CD8-positive, alpha-beta memory T cell (primary cell): Measurements from ENCODE around the gene AQP2. TPM values are rescaled to one million over a fixed set of nuclear protein-coding genes. Genes with fewer than 3 reads are reported as not detected.

Source experiments
- CTCF ChIA-PET: fragments of 350-600 bp; sonication (Branson Sonifier 250); formaldehyde crosslinking; loops from one replicate; lab custom pipeline; 2021; ENCODE audit warnings: antibody characterized with exemption; lab: Charles Lee
- POLR2A ChIA-PET: fragments of 350-600 bp; sonication (Branson Sonifier 250); formaldehyde crosslinking; loops from one replicate; lab custom pipeline; 2021; ENCODE audit warnings: antibody characterized with exemption; lab: Charles Lee
- DNase-seq, 5 donors: peaks; one replicate each; pipeline versions ENCODE4 v3.0.0 to v3.0.0-alpha.2; 2020 to 2022; ENCODE audit warnings: mixed read lengths in 1 of 5
- H3K27ac ChIP-seq: one replicate; pipeline ENCODE4 v1.7.0; 2013; ENCODE audit warnings: low read depth, mild to moderate bottlenecking, low read length, moderate library complexity
- H3K27me3 ChIP-seq: 2 replicates; pipeline ENCODE4 v1.7.0; 2013; ENCODE audit warnings: low read length, mild to moderate bottlenecking; ENCODE audit not compliant: insufficient read depth, poor library complexity, severe bottlenecking
- H3K36me3 ChIP-seq: 2 replicates; pipeline ENCODE4 v1.7.0; 2013; ENCODE audit warnings: mild to moderate bottlenecking, low read length, moderate library complexity; ENCODE audit not compliant: insufficient read depth
- H3K4me1 ChIP-seq: 2 replicates; pipeline ENCODE4 v1.7.0; 2013; ENCODE audit warnings: mild to moderate bottlenecking, low read length, moderate library complexity; ENCODE audit not compliant: insufficient read depth
- H3K4me3 ChIP-seq: 2 replicates; pipeline ENCODE4 v1.7.0; 2013; ENCODE audit warnings: mild to moderate bottlenecking, low read length
- H3K9me3 ChIP-seq: 2 replicates; pipeline ENCODE4 v1.7.0; 2013; ENCODE audit warnings: mild to moderate bottlenecking, low read length
- H3K27ac Mint-ChIP-seq, 8 donors: one replicate each; pipeline ENCODE4 v1.8.0; 2020 to 2021; ENCODE audit warnings: mixed read lengths in 8 of 8, mild to moderate bottlenecking in 6 of 8, inconsistent platforms in 3 of 8, moderate library complexity in 3 of 8
- H3K27me3 Mint-ChIP-seq, 2 donors: one replicate each; pipeline ENCODE4 v1.8.0; 2020 to 2021; ENCODE audit warnings: mixed read lengths in 2 of 2, mild to moderate bottlenecking in 1 of 2, moderate library complexity in 1 of 2
- H3K36me3 Mint-ChIP-seq, 3 donors: one replicate each; pipeline ENCODE4 v1.8.0; 2020 to 2021; ENCODE audit warnings: mixed read lengths in 3 of 3, inconsistent platforms in 1 of 3, mild to moderate bottlenecking in 1 of 3
- H3K4me1 Mint-ChIP-seq, 3 donors: one replicate each; pipeline ENCODE4 v1.8.0; 2020 to 2021; ENCODE audit warnings: mixed read lengths in 3 of 3, inconsistent platforms in 1 of 3, mild to moderate bottlenecking in 1 of 3
- H3K4me3 Mint-ChIP-seq, 7 donors: one replicate each; pipeline ENCODE4 v1.8.0; 2020 to 2021; ENCODE audit warnings: mixed read lengths in 7 of 7, mild to moderate bottlenecking in 6 of 7, moderate library complexity in 4 of 7, inconsistent platforms in 2 of 7
- H3K9me3 Mint-ChIP-seq, 5 donors: one replicate each; pipeline ENCODE4 v1.8.0; 2020 to 2022; ENCODE audit warnings: mixed read lengths in 5 of 5, mild to moderate bottlenecking in 3 of 5, moderate library complexity in 2 of 5, inconsistent platforms in 1 of 5
- polyA plus RNA-seq: library from polyadenylated mRNA; unstranded; fragments of 300-500 nt; fragmentation: Illumina TruSeq; gene quantifications from one replicate; pipeline ENCODE4 v1.2.3, GENCODE V29; 2021
- total RNA-seq, 2 experiments: library from RNA; stranded (reverse); gene quantifications; one replicate each; pipeline ENCODE4 v1.2.3, GENCODE V29; 2021

Gene AQP2
- total and polyA plus RNA-seq, 3 experiments from 2014 or later: not detected

DNA sequence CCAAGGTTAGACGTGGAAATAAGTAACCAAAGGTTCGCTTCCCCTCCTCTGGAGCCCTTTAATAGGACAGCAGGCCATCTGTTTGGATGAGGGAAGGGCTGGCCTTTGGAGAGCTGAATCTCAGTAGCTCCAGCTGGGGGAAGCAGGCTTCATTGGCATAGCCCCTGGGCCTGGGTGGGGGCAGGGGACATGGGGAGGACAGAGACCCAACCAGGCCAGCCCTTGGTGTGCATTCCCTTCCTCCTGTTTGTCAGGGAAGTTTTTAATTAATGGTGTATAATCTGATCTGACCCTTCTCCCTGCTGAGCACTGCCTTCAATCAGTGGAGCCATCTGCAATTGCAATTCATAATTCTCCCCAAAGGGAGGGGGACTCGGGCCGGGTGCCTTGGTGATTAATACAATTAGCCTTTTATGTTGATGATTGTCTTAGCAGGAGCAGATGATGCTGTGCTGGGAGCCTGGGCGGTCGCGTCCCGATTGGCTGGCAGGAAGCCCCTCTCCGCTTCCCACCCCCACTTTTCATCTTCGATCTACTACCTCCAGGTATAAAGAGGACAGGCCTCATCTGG is 28.6 kb downstream of the AQP2 start:
- DNase-seq: no peak
- Mint-ChIP-seq H3K36me3 (no peaks in the 10 kb centered on the region), H3K27ac (peak overlapping the region in 1 of 8 donors; percentile 68), H3K9me3 (no peaks in the 10 kb centered on the region), H3K4me3 (no peak overlapping the region), H3K27me3 (peaks cover 0 to 2% of the 10 kb centered on the region in 2 donors), H3K4me1 (no peaks in the 10 kb centered on the region)
- Histone ChIP-seq H3K4me3 (no peak overlapping the region), H3K36me3 (no peaks in the 10 kb centered on the region), H3K27ac (no peak overlapping the region), H3K9me3 (no peaks in the 10 kb centered on the region), H3K4me1 (no peaks in the 10 kb centered on the region), H3K27me3 (no peaks in the 10 kb centered on the region)
- CTCF ChIA-PET: interaction anchor here (1.1 to 9.0 kb wide), 2 partner anchors 12 to 60 kb away, joined by 3 to 62 read pairs; no protein-coding TSS in a partner anchor
- POLR2A ChIA-PET: no interaction called here

GRCh38 chr12:49979791-49980190 is 29.3 kb downstream of the AQP2 start:
- Mint-ChIP-seq H3K27ac (peak overlapping the region in 1 of 8 donors; percentile 47), H3K4me1 (no peaks in the 10 kb centered on the region), H3K4me3 (no peak overlapping the region), H3K36me3 (no peaks in the 10 kb centered on the region), H3K27me3 (peaks cover 0 to 2% of the 10 kb centered on the region in 2 donors), H3K9me3 (no peaks in the 10 kb centered on the region)
- Histone ChIP-seq H3K4me3 (no peak overlapping the region), H3K4me1 (no peaks in the 10 kb centered on the region), H3K27ac (no peak overlapping the region), H3K27me3 (no peaks in the 10 kb centered on the region), H3K36me3 (no peaks in the 10 kb centered on the region), H3K9me3 (no peaks in the 10 kb centered on the region)
- ChIA-PET CTCF (interaction anchor here (1.8 to 9.0 kb wide), 3 partner anchors 13 to 34 kb away, joined by 4 to 62 read pairs (median 10); no protein-coding TSS in a partner anchor), POLR2A (no interaction called here)
- DNase-seq: no peak

- no peak for DNase-seq
- Histone ChIP-seq H3K4me3 (no peak overlapping the region), H3K27me3 (no peaks in the 10 kb centered on the region), H3K4me1 (no peaks in the 10 kb centered on the region), H3K9me3 (no peaks in the 10 kb centered on the region), H3K36me3 (no peaks in the 10 kb centered on the region), H3K27ac (no peak overlapping the region)
- Mint-ChIP-seq H3K36me3 (no peaks in the 10 kb centered on the region), H3K4me3 (no peak overlapping the region), H3K4me1 (no peaks in the 10 kb centered on the region), H3K27me3 (peaks cover 0 to 2% of the 10 kb centered on the region in 2 donors), H3K27ac (no peak overlapping the region), H3K9me3 (no peaks in the 10 kb centered on the region)
- CTCF ChIA-PET: interaction anchor here (1.3 to 9.0 kb wide), 4 partner anchors 10 to 35 kb away, joined by 3 to 62 read pairs (median 7); no protein-coding TSS in a partner anchor
- POLR2A ChIA-PET: no interaction called here
Measured at GRCh38 chr12:49980501-49981349, 30.2 kb downstream of the AQP2 start.

GRCh38 chr12:49982246-49983087 is 31.9 kb downstream of the AQP2 start:
- CTCF ChIA-PET: interaction anchor here (0.7 to 9.0 kb wide), 4 partner anchors 16 to 88 kb away, joined by 3 to 62 read pairs (median 6); no protein-coding TSS in a partner anchor
- DNase-seq: no peak
- Mint-ChIP-seq H3K4me3 (no peak overlapping the region), H3K9me3 (no peaks in the 10 kb centered on the region), H3K27me3 (peaks cover 0 to 2% of the 10 kb centered on the region in 2 donors), H3K4me1 (no peaks in the 10 kb centered on the region), H3K27ac (peak overlapping the region in 1 of 8 donors; percentile 29), H3K36me3 (peaks cover 0 to 4% (median 0%) of the 10 kb centered on the region in 3 donors)
- Histone ChIP-seq H3K27ac (no peak overlapping the region), H3K36me3 (no peaks in the 10 kb centered on the region), H3K4me3 (no peak overlapping the region), H3K9me3 (no peaks in the 10 kb centered on the region), H3K4me1 (no peaks in the 10 kb centered on the region), H3K27me3 (no peaks in the 10 kb centered on the region)
- POLR2A ChIA-PET: no interaction called here

- H3K4me1 ChIP-seq: no peaks in the 10 kb centered on the region
- no peak overlapping the region for H3K4me3 Mint-ChIP-seq
- CTCF ChIA-PET: interaction anchor here (9.0 kb wide), 1 partner anchor 17 kb away, joined by 62 read pairs; no protein-coding TSS in a partner anchor
- peaks cover 0 to 6% (median 4%) of the 10 kb centered on the region in 3 donors for H3K36me3 Mint-ChIP-seq
- no peaks in the 10 kb centered on the region for H3K27me3 ChIP-seq
- POLR2A ChIA-PET: no interaction called here
- no peaks in the 10 kb centered on the region for H3K9me3 Mint-ChIP-seq
- peak overlapping the region in 1 of 8 donors; percentile 13 for H3K27ac Mint-ChIP-seq
- no peak overlapping the region for H3K4me3 ChIP-seq
- no peaks in the 10 kb centered on the region for H3K27me3 Mint-ChIP-seq
- no peaks in the 10 kb centered on the region for H3K4me1 Mint-ChIP-seq
- no peaks in the 10 kb centered on the region for H3K9me3 ChIP-seq
- H3K27ac ChIP-seq: no peak overlapping the region
- H3K36me3 ChIP-seq: no peaks in the 10 kb centered on the region
- DNase-seq: no peak
Measured at GRCh38 chr12:49983892-49984291, 33.4 kb downstream of the AQP2 start.

DNA sequence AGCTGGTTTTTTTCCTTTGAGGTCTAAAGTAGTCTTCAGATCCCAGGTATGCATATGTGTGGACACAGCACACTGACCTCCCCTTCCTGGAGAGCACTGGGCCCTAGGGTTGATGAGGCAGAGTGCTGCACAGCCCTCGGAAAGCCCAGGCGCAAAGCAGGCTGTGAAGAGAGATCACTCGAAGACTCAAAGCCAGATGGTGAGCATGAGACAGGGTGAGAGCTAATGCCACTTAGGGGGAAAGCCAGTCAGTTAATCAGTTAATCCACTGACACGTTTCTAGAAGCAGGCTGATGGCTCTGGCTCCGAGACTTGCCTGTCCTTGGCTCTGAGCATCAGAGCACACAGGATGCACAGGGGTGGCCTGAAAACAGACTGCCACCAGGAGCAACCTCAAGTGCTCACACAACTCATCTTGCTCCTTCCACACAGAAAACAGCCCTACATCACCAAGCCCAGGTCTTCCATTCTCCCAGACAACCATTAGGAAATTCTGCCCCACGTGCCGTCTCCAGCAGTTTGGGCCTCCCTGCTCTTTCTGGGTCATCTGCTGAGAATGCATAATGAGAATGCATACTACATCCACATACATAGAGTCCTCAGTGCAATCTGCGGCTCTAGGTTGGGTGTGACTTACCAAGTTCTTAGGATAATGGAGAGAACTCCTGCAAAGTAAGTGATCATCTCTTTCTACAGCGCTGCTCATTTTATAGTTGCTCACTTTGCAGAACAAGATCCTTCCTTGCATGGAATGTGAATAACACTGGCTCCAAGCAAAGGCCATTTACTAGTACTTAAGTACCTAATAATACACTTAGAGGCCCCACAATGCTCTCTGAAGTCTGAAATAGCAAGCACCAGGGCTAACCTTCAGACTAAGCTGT is 34.2 kb downstream of the AQP2 start:
- ChIA-PET CTCF (interaction anchor here (1.5 to 9.0 kb wide), 3 partner anchors 18 to 54 kb away, joined by 3 to 62 read pairs (median 4); no protein-coding TSS in a partner anchor), POLR2A (no interaction called here)
- DNase-seq: no peak
- peaks cover 0 to 11% (median 6%) of the 10 kb centered on the region in 3 donors for H3K36me3 Mint-ChIP-seq
- no peaks in the 10 kb centered on the region for H3K4me1 Mint-ChIP-seq
- Histone ChIP-seq H3K4me3 (no peak overlapping the region), H3K9me3 (no peaks in the 10 kb centered on the region), H3K27ac (no peak overlapping the region), H3K36me3 (peaks cover under 1% of the 10 kb centered on the region), H3K27me3 (no peaks in the 10 kb centered on the region), H3K4me1 (no peaks in the 10 kb centered on the region)
- H3K4me3 Mint-ChIP-seq: no peak overlapping the region
- H3K9me3 Mint-ChIP-seq: no peaks in the 10 kb centered on the region
- H3K27ac Mint-ChIP-seq: peak overlapping the region in 1 of 8 donors; percentile 15
- no peaks in the 10 kb centered on the region for H3K27me3 Mint-ChIP-seq

- Histone ChIP-seq H3K9me3 (no peaks in the 10 kb centered on the region), H3K4me1 (no peaks in the 10 kb centered on the region), H3K27me3 (no peaks in the 10 kb centered on the region), H3K36me3 (peaks cover 8% of the 10 kb centered on the region), H3K27ac (no peak overlapping the region), H3K4me3 (no peak overlapping the region)
- Mint-ChIP-seq H3K27ac (no peak overlapping the region), H3K27me3 (no peaks in the 10 kb centered on the region), H3K4me3 (no peak overlapping the region), H3K4me1 (no peaks in the 10 kb centered on the region), H3K9me3 (no peaks in the 10 kb centered on the region), H3K36me3 (peaks cover 0 to 21% (median 16%) of the 10 kb centered on the region in 3 donors)
- ChIA-PET POLR2A (no interaction called here), CTCF (interaction anchor here (1.5 to 9.0 kb wide), 3 partner anchors 19 to 53 kb away, joined by 3 to 62 read pairs (median 4); no protein-coding TSS in a partner anchor)
- no peak for DNase-seq
Measured at GRCh38 chr12:49985981-49986380, 35.4 kb downstream of the AQP2 start.
